Measurements from ENCODE around the gene B4GALNT4.

- TF ChIP-seq POLR2A (IDR thresholded peaks at IDR 0.05; ENCODE audit: low read depth, low read length) (no peak), TAF1 (IDR thresholded peaks at IDR 0.05; ENCODE audit: borderline replicate concordance, low read depth, low read length) (no peak)
Measured at GRCh38 chr11:357582-357981, 11.7 kb upstream of the B4GALNT4 start.
